ENCODE results near the gene MIS18BP1.

DNA sequence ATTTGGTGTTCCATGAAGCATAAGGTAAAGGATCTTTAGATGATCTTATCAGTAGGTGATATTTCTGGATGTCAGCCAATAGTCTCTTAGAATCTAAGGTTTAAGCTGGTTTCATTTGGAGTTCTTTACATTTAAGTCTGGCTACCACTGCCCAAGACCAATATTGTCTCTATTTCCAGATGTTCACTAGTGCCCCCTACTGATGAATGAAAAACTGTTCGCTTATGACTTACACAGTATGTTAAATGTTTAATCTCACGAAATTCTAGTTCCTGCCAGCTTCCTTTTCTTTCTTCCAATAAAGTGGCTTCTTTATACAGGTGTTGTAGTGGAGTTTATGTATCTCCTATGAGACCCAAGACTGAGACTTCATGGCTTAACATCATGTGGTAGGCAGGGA, 31.8 kb upstream of the MIS18BP1 start:
- TF ChIP-seq, protein P1, sequence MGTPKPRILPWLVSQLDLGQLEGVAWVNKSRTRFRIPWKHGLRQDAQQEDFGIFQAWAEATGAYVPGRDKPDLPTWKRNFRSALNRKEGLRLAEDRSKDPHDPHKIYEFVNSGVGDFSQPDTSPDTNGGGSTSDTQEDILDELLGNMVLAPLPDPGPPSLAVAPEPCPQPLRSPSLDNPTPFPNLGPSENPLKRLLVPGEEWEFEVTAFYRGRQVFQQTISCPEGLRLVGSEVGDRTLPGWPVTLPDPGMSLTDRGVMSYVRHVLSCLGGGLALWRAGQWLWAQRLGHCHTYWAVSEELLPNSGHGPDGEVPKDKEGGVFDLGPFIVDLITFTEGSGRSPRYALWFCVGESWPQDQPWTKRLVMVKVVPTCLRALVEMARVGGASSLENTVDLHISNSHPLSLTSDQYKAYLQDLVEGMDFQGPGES (IDR thresholded peaks at IDR 0.05; ENCODE audit: low read depth, low read length): no peak
- TF ChIP-seq CTCF (IDR thresholded peaks at IDR 0.05) (no peak; the same call in 1 of the 2 replicates), MXI1 (IDR thresholded peaks at IDR 0.05; ENCODE audit: low read depth, low read length) (no peak), REST (IDR thresholded peaks at IDR 0.05; ENCODE audit: low read depth, low read length) (no peak), YY1 (IDR thresholded peaks at IDR 0.05; ENCODE audit: low read depth) (no peak), EP300 (IDR thresholded peaks at IDR 0.05; ENCODE audit: borderline replicate concordance in 1 of 2, low read depth in 1 of 2, low read length in 1 of 2) (no peak), ELF1 (IDR thresholded peaks at IDR 0.05) (no peak), NFIC (IDR thresholded peaks at IDR 0.05; ENCODE audit: borderline replicate concordance) (no peak), TAF1 (IDR thresholded peaks at IDR 0.05; ENCODE audit: borderline replicate concordance, low read depth, low read length) (no peak), FOXM1 (IDR thresholded peaks at IDR 0.05; ENCODE audit: low read depth) (no peak)

Data from SK-N-SH (cell line).